ENCODE results near the gene HYDIN.

- no peak for TF ChIP-seq POLR2AphosphoS5 (IDR thresholded peaks at IDR 0.05; ENCODE audit: low read depth, low read length)
- TF ChIP-seq, protein P1, sequence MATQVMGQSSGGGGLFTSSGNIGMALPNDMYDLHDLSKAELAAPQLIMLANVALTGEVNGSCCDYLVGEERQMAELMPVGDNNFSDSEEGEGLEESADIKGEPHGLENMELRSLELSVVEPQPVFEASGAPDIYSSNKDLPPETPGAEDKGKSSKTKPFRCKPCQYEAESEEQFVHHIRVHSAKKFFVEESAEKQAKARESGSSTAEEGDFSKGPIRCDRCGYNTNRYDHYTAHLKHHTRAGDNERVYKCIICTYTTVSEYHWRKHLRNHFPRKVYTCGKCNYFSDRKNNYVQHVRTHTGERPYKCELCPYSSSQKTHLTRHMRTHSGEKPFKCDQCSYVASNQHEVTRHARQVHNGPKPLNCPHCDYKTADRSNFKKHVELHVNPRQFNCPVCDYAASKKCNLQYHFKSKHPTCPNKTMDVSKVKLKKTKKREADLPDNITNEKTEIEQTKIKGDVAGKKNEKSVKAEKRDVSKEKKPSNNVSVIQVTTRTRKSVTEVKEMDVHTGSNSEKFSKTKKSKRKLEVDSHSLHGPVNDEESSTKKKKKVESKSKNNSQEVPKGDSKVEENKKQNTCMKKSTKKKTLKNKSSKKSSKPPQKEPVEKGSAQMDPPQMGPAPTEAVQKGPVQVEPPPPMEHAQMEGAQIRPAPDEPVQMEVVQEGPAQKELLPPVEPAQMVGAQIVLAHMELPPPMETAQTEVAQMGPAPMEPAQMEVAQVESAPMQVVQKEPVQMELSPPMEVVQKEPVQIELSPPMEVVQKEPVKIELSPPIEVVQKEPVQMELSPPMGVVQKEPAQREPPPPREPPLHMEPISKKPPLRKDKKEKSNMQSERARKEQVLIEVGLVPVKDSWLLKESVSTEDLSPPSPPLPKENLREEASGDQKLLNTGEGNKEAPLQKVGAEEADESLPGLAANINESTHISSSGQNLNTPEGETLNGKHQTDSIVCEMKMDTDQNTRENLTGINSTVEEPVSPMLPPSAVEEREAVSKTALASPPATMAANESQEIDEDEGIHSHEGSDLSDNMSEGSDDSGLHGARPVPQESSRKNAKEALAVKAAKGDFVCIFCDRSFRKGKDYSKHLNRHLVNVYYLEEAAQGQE (IDR thresholded peaks at IDR 0.05; ENCODE audit: insufficient read depth in 1 of 2, low read depth in 2 of 2, low read length in 2 of 2), result no peak
- no peak for TF ChIP-seq SIN3A (IDR thresholded peaks at IDR 0.05; ENCODE audit: borderline replicate concordance, insufficient read depth, low read length)
Observed at GRCh38 chr16:70766176-70766575, 464.3 kb downstream of the HYDIN start.
